Gastroesophageal sphincter (tissue), 3 donors: Measurements from ENCODE around the gene ARSK.

Source experiments
- EP300 ChIP-seq: sonication (generic); formaldehyde crosslinking; IDR thresholded peaks from one replicate; pipeline ENCODE4 v1.6.1; 2017; ENCODE audit warnings: antibody characterized with exemption, mild to moderate bottlenecking
- POLR2A ChIP-seq, 2 donors: fragments of 450-650 bp; IDR thresholded peaks; one replicate each; pipeline ENCODE4 v1.6.1; 2017; ENCODE audit warnings: antibody characterized with exemption in 2 of 2, mild to moderate bottlenecking in 2 of 2, moderate library complexity in 1 of 2
- TF ChIP-seq, protein P1 (sequence below), 4 experiments: fragments of 200-600 bp in 2 of 4; fragments of 450-650 bp in 2 of 4; sonication (generic) in 1 of 4; IDR thresholded peaks; one replicate each; pipeline ENCODE4 v1.5.1; 2017 to 2019; ENCODE audit warnings: antibody characterized with exemption in 4 of 4, mild to moderate bottlenecking in 2 of 4, moderate library complexity in 2 of 4

DNA sequence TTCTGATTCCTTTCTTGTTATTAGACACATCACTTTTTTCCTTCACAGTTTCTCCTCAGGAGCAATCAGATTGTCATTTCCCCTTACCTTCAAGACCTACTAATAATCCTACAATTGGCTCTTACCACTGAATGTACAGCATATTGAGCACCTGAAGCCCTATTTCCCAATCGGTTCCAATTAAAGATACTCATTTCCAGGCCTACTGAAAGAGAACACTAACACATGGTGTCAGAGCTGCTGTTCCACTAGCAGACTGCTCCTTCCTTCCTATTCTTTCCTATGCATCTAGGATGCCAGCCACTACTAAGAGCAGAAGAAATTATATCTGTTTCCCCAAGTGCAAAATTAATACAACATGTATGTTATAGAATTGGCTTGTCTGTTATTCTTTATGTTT, 34.7 kb upstream of the ARSK start:
- TF ChIP-seq, protein P1, sequence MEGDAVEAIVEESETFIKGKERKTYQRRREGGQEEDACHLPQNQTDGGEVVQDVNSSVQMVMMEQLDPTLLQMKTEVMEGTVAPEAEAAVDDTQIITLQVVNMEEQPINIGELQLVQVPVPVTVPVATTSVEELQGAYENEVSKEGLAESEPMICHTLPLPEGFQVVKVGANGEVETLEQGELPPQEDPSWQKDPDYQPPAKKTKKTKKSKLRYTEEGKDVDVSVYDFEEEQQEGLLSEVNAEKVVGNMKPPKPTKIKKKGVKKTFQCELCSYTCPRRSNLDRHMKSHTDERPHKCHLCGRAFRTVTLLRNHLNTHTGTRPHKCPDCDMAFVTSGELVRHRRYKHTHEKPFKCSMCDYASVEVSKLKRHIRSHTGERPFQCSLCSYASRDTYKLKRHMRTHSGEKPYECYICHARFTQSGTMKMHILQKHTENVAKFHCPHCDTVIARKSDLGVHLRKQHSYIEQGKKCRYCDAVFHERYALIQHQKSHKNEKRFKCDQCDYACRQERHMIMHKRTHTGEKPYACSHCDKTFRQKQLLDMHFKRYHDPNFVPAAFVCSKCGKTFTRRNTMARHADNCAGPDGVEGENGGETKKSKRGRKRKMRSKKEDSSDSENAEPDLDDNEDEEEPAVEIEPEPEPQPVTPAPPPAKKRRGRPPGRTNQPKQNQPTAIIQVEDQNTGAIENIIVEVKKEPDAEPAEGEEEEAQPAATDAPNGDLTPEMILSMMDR (IDR thresholded peaks at IDR 0.05): no peak
- TF ChIP-seq POLR2A (IDR thresholded peaks at IDR 0.05): no peak
- TF ChIP-seq EP300: no peak
